Natural killer cell (primary cell): ENCODE measurements around the gene CSNK2A1. TPM values are rescaled to one million over a fixed set of nuclear protein-coding genes. Genes with fewer than 3 reads are reported as not detected.

Experiments
- ATAC-seq, 3 donors: fragments of 150-1000 bp in 2 of 3; fragments of 200-7000 bp in 1 of 3; cut with Tn5 transposase; 1 replicate in 1 of 3; 2 replicates in 2 of 3; pipeline ENCODE4 v1.10.0; 2021; ENCODE audit warnings: mild to moderate bottlenecking in 2 of 3, moderate library complexity in 2 of 3
- DNase-seq, 2 donors: peaks; one replicate each; pipeline versions ENCODE4 v3.0.0 to v3.0.0-alpha.2; 2013 to 2021; ENCODE audit warnings: mixed read lengths in 1 of 2
- H3K27ac ChIP-seq: one replicate; pipeline ENCODE4 v1.5.1; 2013; ENCODE audit warnings: mild to moderate bottlenecking, low read length
- H3K27me3 ChIP-seq: one replicate; pipeline ENCODE4 v1.6.1; 2013; ENCODE audit warnings: low read length; ENCODE audit not compliant: control insufficient read depth, insufficient read depth
- H3K36me3 ChIP-seq: one replicate; pipeline ENCODE4 v1.6.1; 2013; ENCODE audit warnings: low read length; ENCODE audit not compliant: control insufficient read depth, insufficient read depth
- H3K4me1 ChIP-seq: one replicate; pipeline ENCODE4 v1.6.1; 2013; ENCODE audit warnings: low read length; ENCODE audit not compliant: control insufficient read depth, insufficient read depth
- H3K4me3 ChIP-seq: one replicate; pipeline ENCODE4 v1.5.1; 2013; ENCODE audit warnings: low read length
- H3K9me3 ChIP-seq: one replicate; pipeline ENCODE4 v1.6.1; 2013; ENCODE audit warnings: low read length; ENCODE audit not compliant: control insufficient read depth, insufficient read depth
- H3K27ac Mint-ChIP-seq, 2 donors: one replicate each; pipeline ENCODE4 v1.8.0; 2022; ENCODE audit warnings: mild to moderate bottlenecking in 2 of 2, mixed read lengths in 2 of 2, moderate library complexity in 1 of 2
- H3K27me3 Mint-ChIP-seq, 2 donors: one replicate each; pipeline ENCODE4 v1.8.0; 2022; ENCODE audit warnings: low read depth in 2 of 2, mixed read lengths in 2 of 2
- H3K36me3 Mint-ChIP-seq: one replicate; pipeline ENCODE4 v1.8.0; 2022; ENCODE audit warnings: mixed read lengths
- H3K4me1 Mint-ChIP-seq, 2 donors: one replicate each; pipeline ENCODE4 v1.8.0; 2022; ENCODE audit warnings: mixed read lengths in 2 of 2
- H3K4me3 Mint-ChIP-seq: one replicate; pipeline ENCODE4 v1.8.0; 2022; ENCODE audit warnings: mild to moderate bottlenecking, moderate library complexity, mixed read lengths
- H3K9me3 Mint-ChIP-seq, 2 donors: one replicate each; pipeline ENCODE4 v1.8.0; 2022; ENCODE audit warnings: mixed read lengths in 2 of 2
- WGBS: methylation state at CpG from one replicate; pipeline ENCODE4 v1.1.7; 2013; ENCODE audit warnings: missing lambda C conversion rate; ENCODE audit not compliant: insufficient coverage; 5-methylcytosine and 5-hydroxymethylcytosine counted together
- intact Hi-C: fragments of 100-400 bp; cut with micrococcal nuclease; formaldehyde crosslinking; loops from one replicate; pipeline ENCODE4 v1.14.2; 2022
- total RNA-seq, 4 donors: library from RNA; stranded (reverse); fragments of 120-200 nt in 1 of 4; gene quantifications; one replicate each; pipeline versions ENCODE4 v1.2.3 to v1.2.4, GENCODE V29; 2013 to 2022
- TF ChIP-seq, protein P1 (sequence below): fragments of 200-600 bp; IDR thresholded peaks from one replicate; pipeline ENCODE4 v1.8.0; 2022; ENCODE audit warnings: antibody characterized with exemption

The CSNK2A1 gene
- total RNA-seq, 3 donors from 2014 or later (not counting 1 experiment from before 2014, with no cell fraction given): 88.8 to 92.6 (median 88.9) TPM

DNA sequence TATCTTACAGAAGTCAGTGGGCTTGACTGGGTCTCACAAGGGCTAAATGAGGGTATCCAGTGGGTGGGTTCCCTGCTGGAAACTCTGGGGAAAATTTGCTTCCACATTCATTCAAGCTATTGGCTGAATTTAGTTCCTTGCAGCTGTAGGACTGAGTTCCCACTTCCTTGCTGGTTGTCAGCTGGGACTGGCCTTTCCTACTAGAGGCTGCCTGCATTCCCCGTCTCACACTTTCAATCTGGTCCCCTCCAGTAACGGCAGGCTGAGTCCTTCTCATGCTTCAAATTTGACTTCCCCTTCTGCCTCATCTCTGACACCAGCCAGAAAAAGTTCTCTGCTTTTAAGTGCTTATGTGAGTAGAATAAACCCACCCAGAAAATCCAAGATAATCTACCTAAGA, 4.4 kb downstream of the CSNK2A1 start:
- Histone ChIP-seq H3K27ac (no peak overlapping the region), H3K9me3 (no peaks in the 10 kb centered on the region), H3K4me3 (no peak overlapping the region), H3K27me3 (no peaks in the 10 kb centered on the region), H3K4me1 (peaks cover 17% of the 10 kb centered on the region), H3K36me3 (no peaks in the 10 kb centered on the region)
- ATAC-seq (no peak), DNase-seq (no peak)
- 36% methylated on average over 2 of the region's 2 CpGs for WGBS
- Mint-ChIP-seq H3K9me3 (no peaks in the 10 kb centered on the region), H3K36me3 (no peaks in the 10 kb centered on the region), H3K27me3 (no peaks in the 10 kb centered on the region), H3K4me1 (peaks cover 90 to 93% of the 10 kb centered on the region in 2 donors), H3K4me3 (no peak overlapping the region), H3K27ac (peak overlapping the region; percentile 71 to 78)
- TF ChIP-seq, protein P1, sequence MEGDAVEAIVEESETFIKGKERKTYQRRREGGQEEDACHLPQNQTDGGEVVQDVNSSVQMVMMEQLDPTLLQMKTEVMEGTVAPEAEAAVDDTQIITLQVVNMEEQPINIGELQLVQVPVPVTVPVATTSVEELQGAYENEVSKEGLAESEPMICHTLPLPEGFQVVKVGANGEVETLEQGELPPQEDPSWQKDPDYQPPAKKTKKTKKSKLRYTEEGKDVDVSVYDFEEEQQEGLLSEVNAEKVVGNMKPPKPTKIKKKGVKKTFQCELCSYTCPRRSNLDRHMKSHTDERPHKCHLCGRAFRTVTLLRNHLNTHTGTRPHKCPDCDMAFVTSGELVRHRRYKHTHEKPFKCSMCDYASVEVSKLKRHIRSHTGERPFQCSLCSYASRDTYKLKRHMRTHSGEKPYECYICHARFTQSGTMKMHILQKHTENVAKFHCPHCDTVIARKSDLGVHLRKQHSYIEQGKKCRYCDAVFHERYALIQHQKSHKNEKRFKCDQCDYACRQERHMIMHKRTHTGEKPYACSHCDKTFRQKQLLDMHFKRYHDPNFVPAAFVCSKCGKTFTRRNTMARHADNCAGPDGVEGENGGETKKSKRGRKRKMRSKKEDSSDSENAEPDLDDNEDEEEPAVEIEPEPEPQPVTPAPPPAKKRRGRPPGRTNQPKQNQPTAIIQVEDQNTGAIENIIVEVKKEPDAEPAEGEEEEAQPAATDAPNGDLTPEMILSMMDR: no peak
- intact Hi-C loops: no loop called here

DNA sequence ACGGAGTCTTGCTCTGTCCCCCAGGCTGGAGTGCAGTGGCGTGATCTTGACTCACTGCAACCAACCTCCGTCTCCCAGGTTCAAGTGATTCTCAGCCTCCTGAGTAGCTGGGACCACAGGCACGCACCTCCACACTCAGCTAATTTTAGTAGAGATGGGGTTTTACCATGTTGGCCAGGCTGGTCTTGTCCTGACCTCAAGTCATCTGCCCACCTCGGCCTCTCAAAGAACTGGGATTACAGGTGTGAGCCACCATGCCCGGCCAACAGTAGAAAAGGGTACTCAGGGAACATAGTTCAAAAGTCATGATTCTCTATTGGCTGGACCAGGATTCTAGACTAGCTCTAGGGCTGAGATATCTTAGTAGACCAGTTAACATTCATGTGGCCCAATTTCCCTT, 5.6 kb downstream of the CSNK2A1 start:
- 85% methylated on average over 6 of the region's 6 CpGs for WGBS
- Histone ChIP-seq H3K36me3 (no peaks in the 10 kb centered on the region), H3K4me3 (no peak overlapping the region), H3K27me3 (no peaks in the 10 kb centered on the region), H3K9me3 (no peaks in the 10 kb centered on the region), H3K4me1 (peaks cover 13% of the 10 kb centered on the region), H3K27ac (no peak overlapping the region)
- ATAC-seq (no peak), DNase-seq (no peak)
- H3K27me3 Mint-ChIP-seq: no peaks in the 10 kb centered on the region
- H3K4me3 Mint-ChIP-seq: no peak overlapping the region
- H3K4me1 Mint-ChIP-seq: peaks cover 93 to 95% of the 10 kb centered on the region in 2 donors
- no peaks in the 10 kb centered on the region for H3K36me3 Mint-ChIP-seq
- TF ChIP-seq, protein P1: no peak
- H3K27ac Mint-ChIP-seq: peak overlapping the region; percentile 71 to 78
- no peaks in the 10 kb centered on the region for H3K9me3 Mint-ChIP-seq
- intact Hi-C loops: no loop called here

DNA sequence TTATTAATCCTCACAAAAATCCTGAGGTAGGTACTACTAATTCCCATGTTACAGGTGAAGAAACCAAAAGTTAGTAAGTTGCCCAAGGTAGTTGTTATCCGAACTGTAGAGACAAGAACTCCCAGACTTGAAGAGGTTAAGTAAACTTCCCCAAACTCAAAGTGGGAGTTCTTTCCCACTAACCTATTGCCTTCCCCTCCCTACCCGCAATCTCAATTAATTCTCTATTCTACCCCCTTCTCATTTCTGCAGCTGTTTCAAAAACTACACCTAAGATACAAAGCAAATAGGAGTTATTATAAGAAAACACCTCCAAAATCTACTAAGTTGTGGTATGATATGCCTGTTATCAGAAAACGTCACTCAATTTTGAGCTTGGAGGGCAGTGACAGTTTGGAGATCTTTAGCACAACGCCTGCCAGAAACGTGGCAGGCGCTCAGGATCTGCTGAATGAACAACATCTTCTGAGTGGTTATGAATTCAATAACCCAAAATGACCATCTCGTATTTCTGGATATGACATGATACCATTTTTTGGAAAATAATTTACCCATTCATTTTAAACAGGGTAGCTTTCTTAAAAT, 7.1 kb downstream of the CSNK2A1 start:
- TF ChIP-seq, protein P1: no peak
- no peaks in the 10 kb centered on the region for H3K9me3 Mint-ChIP-seq
- Histone ChIP-seq H3K27ac (no peak overlapping the region), H3K4me1 (peaks cover 3% of the 10 kb centered on the region), H3K36me3 (no peaks in the 10 kb centered on the region), H3K27me3 (no peaks in the 10 kb centered on the region), H3K9me3 (no peaks in the 10 kb centered on the region), H3K4me3 (no peak overlapping the region)
- 85% methylated on average over 6 of the region's 7 CpGs for WGBS
- peaks cover 86 to 87% of the 10 kb centered on the region in 2 donors for H3K4me1 Mint-ChIP-seq
- peak overlapping the region; percentile 7 to 48 for H3K27ac Mint-ChIP-seq
- H3K36me3 Mint-ChIP-seq: no peaks in the 10 kb centered on the region
- no peaks in the 10 kb centered on the region for H3K27me3 Mint-ChIP-seq
- H3K4me3 Mint-ChIP-seq: no peak overlapping the region
- DNase-seq: no peak
- ATAC-seq: no peak
- intact Hi-C loops: no loop called here

GRCh38 chr20:535958-536357, 7.6 kb downstream of the CSNK2A1 start:
- intact Hi-C loops: no loop called here

More at GRCh38 chr20:535958-536357, 7.6 kb downstream of the CSNK2A1 start:
- no peaks in the 10 kb centered on the region for H3K27me3 Mint-ChIP-seq
- H3K4me1 Mint-ChIP-seq: peaks cover 83 to 84% of the 10 kb centered on the region in 2 donors
- Histone ChIP-seq H3K9me3 (no peaks in the 10 kb centered on the region), H3K27me3 (no peaks in the 10 kb centered on the region), H3K4me1 (peaks cover 3% of the 10 kb centered on the region), H3K36me3 (no peaks in the 10 kb centered on the region), H3K27ac (no peak overlapping the region), H3K4me3 (no peak overlapping the region)
- H3K36me3 Mint-ChIP-seq: no peaks in the 10 kb centered on the region
- no peak overlapping the region for H3K4me3 Mint-ChIP-seq
- peak in 2 of 3 donors; percentile 53 to 62 for ATAC-seq
- no peaks in the 10 kb centered on the region for H3K9me3 Mint-ChIP-seq
- no peak for DNase-seq
- peak overlapping the region; percentile 7 to 48 for H3K27ac Mint-ChIP-seq
- WGBS: 43% methylated on average over 3 of the region's 3 CpGs
- TF ChIP-seq, protein P1: no peak
